PFSK-1 (cell line): ENCODE results near the gene MDN1.

ENCODE experiments used
- POLR2AphosphoS5 ChIP-seq: IDR thresholded peaks from 2 replicates; pipeline ENCODE4 v1.6.1; 2012; ENCODE audit warnings: low read depth, mild to moderate bottlenecking, control low read depth, low read length, moderate library complexity
- SIN3A ChIP-seq: IDR thresholded peaks from 2 replicates; pipeline ENCODE4 v1.6.1; 2012; ENCODE audit warnings: mild to moderate bottlenecking, low read length, moderate library complexity, borderline replicate concordance; ENCODE audit not compliant: insufficient read depth
- TAF1 ChIP-seq: IDR thresholded peaks from 2 replicates; pipeline ENCODE4 v1.6.1; 2012; ENCODE audit warnings: low read length, control low read depth, borderline replicate concordance; ENCODE audit not compliant: insufficient read depth
- TF ChIP-seq, protein P1 (sequence below), 2 experiments: IDR thresholded peaks; 2 replicates each; pipeline versions ENCODE4 v1.6.1 to v1.8.0; 2011 to 2012; ENCODE audit warnings: low read depth in 2 of 2, low read length in 2 of 2, control low read depth in 1 of 2, inconsistent platforms in 1 of 2, mild to moderate bottlenecking in 1 of 2, moderate library complexity in 1 of 2; ENCODE audit not compliant: insufficient read depth in 1 of 2

DNA sequence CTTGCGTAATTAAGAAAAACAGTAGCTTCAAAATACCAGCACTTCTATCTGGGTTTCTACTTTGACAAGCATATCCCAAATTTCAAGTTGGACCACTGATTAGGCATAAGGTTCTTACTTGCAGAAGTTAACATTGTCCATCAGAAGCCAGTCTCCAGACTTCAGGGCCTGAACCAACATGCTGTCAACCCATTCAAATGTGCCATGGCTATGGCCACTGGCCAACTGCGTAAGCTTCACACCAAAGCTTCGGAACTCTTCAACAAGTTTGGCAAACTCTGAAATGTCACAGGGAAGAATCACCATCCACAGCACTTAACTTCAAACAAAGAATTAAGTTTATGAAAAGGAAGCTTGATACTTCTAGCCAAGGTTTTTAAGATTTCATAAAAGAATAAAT, 103.1 kb downstream of the MDN1 start:
- TF ChIP-seq, protein P1, sequence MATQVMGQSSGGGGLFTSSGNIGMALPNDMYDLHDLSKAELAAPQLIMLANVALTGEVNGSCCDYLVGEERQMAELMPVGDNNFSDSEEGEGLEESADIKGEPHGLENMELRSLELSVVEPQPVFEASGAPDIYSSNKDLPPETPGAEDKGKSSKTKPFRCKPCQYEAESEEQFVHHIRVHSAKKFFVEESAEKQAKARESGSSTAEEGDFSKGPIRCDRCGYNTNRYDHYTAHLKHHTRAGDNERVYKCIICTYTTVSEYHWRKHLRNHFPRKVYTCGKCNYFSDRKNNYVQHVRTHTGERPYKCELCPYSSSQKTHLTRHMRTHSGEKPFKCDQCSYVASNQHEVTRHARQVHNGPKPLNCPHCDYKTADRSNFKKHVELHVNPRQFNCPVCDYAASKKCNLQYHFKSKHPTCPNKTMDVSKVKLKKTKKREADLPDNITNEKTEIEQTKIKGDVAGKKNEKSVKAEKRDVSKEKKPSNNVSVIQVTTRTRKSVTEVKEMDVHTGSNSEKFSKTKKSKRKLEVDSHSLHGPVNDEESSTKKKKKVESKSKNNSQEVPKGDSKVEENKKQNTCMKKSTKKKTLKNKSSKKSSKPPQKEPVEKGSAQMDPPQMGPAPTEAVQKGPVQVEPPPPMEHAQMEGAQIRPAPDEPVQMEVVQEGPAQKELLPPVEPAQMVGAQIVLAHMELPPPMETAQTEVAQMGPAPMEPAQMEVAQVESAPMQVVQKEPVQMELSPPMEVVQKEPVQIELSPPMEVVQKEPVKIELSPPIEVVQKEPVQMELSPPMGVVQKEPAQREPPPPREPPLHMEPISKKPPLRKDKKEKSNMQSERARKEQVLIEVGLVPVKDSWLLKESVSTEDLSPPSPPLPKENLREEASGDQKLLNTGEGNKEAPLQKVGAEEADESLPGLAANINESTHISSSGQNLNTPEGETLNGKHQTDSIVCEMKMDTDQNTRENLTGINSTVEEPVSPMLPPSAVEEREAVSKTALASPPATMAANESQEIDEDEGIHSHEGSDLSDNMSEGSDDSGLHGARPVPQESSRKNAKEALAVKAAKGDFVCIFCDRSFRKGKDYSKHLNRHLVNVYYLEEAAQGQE (IDR thresholded peaks at IDR 0.05; ENCODE audit: insufficient read depth in 1 of 2, low read depth in 2 of 2, low read length in 2 of 2), result no peak
- TF ChIP-seq TAF1 (no peak), POLR2AphosphoS5 (no peak), SIN3A (no peak)
